ENCODE data around the gene SCAMP3. TPM values are rescaled to one million over a fixed set of nuclear protein-coding genes. Genes with fewer than 3 reads are reported as not detected.

SCAMP3 gene
- total and polyA plus RNA-seq, 10 of the 15 experiments (the other 5 are each of a cell fraction or from before 2014, with no cell fraction given), result 17.2 to 133 (median 87.3) TPM

GRCh38 chr1:155308493-155309422, 46.6 kb upstream of the SCAMP3 start, which contains the start of gene FDPS (continued):
- TF ChIP-seq PRDM15 (CRISPR knock-in tag; IDR thresholded peaks at IDR 0.05), result no peak
- peak; percentile 22; the same call in 1 of the 2 replicates for TF ChIP-seq NBN (IDR thresholded peaks at IDR 0.05)
- no peak for TF ChIP-seq MEF2A (IDR thresholded peaks at IDR 0.05; ENCODE audit: insufficient read depth, low read depth, low read length)
- TF ChIP-seq NR2C1 (IDR thresholded peaks at IDR 0.05), result peak; percentile 89
- TF ChIP-seq GABPA (IDR thresholded peaks at IDR 0.05; ENCODE audit: low read depth), result no peak; the same call in 1 of the 2 replicates
- TF ChIP-seq IRF3 (IDR thresholded peaks at IDR 0.05), result peak; percentile 73; the same call in 1 of the 2 replicates
- TF ChIP-seq CEBPZ (IDR thresholded peaks at IDR 0.05; ENCODE audit: low read depth, low read length), result no peak
- no peak for TF ChIP-seq RAD21 (IDR thresholded peaks at IDR 0.05; ENCODE audit: insufficient read depth, low read depth, low read length)
- no peak for TF ChIP-seq BCLAF1 (IDR thresholded peaks at IDR 0.05)
- TF ChIP-seq CBX5 (IDR thresholded peaks at IDR 0.05; ENCODE audit: low read depth), result no peak
- no peak for TF ChIP-seq ZNF384 (IDR thresholded peaks at IDR 0.05; ENCODE audit: borderline replicate concordance, low read depth, low read length)
- TF ChIP-seq MAX (IDR thresholded peaks at IDR 0.05; ENCODE audit: low read depth, low read length), result no peak; the same call in 1 of the 2 replicates
- TF ChIP-seq ATF7 (IDR thresholded peaks at IDR 0.05; ENCODE audit: low read depth), result 0 out of 2 replicates have a peak, but pooled peaks have one; percentile 62
- TF ChIP-seq NR2F1 (conservative IDR thresholded peaks at IDR 0.05), result no peak; the same call in 1 of the 2 replicates
- no peak for TF ChIP-seq FOXK2 (IDR thresholded peaks at IDR 0.05)
- TF ChIP-seq STAT3 (IDR thresholded peaks at IDR 0.05; ENCODE audit: low read depth, low read length), result no peak

Data from GM12878 (cell line).